HG03135 (cell line): ENCODE measurements around the gene TRIP4.
"Not testable (repeated sequence)": the region's sequence is repeated elsewhere in the genome, so short reads cannot be mapped to it uniquely, and the experiment has no call there.

ENCODE experiments used
- ATAC-seq: cut with Tn5 transposase; IDR thresholded peaks from one replicate; pipeline ENCODE4 v1.9.1; 2021; ENCODE audit warnings: mild to moderate bottlenecking, moderate library complexity; ENCODE audit not compliant: unreplicated experiment

The TRIP4 gene

DNA sequence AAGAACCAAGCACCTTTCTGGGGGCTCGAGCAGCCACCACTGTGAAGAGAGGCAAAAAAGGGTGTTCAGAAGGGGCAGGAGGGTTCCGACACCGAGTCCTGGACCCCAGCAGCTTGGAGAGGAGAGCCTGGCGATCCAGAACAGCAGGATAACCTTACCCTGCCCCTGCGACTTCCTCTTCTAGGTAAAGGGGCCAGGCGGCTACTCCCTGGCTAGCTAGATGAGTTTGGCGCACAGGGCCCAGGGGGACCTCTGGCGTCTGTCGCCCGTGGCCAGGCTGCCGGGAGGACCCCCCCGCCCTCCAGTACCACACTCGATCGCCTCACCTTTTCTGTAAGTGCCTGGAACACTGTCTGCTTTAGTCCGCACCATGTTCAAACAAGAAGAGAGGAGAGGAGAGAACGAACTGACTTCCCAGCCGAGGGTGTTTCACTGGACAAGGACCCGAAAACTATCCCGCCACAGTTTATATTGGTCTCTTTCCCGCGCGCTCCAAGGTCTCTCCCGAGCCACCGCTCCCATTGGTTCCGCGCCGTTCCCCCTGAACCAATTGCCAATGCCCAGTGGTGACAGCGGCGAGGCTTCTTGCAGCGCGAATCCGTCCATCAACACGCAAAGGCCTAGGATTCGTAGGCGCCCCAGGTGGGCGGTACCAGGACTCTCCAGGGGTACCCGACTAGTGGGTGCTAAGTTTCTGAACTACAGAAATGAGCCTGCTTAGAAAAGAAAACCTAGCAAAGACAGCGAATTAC is 6.5 kb upstream of the TRIP4 start, which contains the start of gene PCLAF:
Gene PCLAF (minus strand): TSS at position 442 of the 752 bp plus-strand sequence. CDS start 70 bp downstream, at position 372.
- ATAC-seq: peak; percentile 97

- no peak for ATAC-seq
These were observed 3.9 kb upstream of the TRIP4 start for GRCh38 chr15:64383760-64384159.

DNA sequence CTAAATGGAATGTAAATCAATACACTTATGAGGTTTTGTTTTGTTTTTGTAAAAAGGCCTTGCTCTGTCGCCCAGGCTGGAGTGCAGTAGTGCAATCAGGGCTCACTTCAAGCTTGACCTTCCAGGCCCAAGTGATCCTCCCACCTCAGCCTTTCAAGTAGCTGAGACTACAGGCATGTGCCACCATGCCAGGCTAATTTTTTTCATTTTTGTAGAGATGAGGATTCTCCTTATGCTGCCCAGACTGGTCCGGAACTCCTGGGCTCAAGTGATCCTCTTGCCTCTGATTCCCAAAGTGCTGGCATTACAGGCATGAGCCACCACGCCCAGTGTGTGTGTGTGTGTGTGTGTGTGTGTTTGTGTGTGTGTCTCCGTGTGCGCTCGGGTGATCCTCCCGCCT is 1.3 kb upstream of the TRIP4 start:
- no peak for ATAC-seq

DNA sequence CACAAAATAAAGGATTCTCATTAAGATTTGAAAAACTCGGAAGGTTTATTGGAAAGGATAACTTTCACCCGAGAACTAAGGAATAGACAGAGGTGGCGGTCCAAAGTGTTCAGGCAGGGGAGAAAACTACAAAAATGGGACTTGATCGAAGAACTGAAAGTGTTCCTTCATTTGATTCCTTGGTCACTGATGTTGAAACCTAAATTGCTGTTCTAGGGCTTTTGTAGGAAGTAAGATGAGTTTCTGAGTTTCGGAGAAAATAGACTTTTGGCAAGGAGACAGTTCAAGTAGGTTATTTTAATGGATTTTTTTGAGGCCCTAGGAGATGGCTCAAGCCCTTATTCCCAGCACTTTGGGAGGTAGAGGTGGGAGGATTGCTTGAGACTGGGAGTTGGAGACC is 1.4 kb downstream of the TRIP4 start:
- no peak for ATAC-seq

DNA sequence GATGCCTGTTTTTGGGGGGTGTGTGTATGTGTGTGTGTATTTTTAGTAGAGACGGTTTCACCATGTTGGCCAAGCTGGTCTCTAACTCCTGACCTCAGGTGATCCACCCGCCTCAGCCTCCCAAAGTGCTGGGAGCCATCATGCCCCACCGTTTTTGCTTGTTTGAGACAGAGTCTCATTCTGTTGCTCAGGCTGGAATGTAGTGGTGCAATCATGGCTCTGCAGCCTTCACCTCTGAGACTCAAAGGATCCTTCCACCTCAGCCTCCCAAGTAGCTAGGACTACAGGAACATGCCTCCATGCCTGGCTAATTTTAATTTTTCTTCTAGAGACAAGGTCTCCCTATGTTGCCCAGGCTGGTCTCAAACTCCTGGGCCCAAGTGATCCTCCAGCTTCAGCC is 4.8 kb downstream of the TRIP4 start:
- ATAC-seq: not testable (repeated sequence)

- ATAC-seq: no peak
These were observed 9.2 kb downstream of the TRIP4 start for GRCh38 chr15:64396789-64397188.

DNA sequence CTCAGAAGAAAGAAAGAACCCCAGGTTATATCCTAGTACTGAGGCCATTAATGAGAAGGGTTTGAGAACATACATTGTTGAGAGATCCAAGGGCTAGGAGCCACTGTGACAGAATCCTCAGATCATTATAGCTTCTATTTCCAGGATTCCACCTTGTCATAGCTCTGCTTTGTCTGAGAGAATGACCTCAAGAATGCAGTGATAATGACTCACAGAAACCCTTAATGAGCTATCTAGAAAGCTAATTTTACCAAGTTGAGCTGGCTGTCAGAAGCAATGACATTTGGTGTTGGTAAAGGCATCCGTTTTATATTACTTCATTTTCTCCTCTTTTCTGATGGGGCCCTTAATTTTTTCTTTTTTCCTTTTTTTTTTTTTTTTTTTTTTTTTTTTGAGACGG is 10.9 kb downstream of the TRIP4 start:
- no peak for ATAC-seq

DNA sequence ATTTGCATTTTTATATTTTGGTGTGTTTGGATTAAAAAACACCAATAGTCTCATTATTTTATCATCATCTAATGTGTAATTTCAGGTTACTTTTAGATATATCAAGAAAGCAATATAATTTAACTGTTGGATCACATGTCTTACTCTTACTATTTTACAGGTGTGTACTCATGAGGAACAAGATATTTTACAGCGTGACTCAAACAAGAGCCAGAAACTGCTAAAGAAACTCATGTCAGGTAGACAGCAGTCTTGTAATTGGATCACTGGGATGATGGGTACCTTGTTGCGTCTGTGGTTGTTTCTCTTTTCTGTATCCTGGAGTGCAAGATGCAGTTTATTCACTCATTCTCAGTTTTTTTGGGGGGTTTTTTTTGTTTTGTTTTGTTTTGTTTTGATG is 12.9 kb downstream of the TRIP4 start:
- no peak for ATAC-seq

GRCh38 chr15:64412216-64412615 is 24.6 kb downstream of the TRIP4 start:
- ATAC-seq: no peak

GRCh38 chr15:64422697-64423096 is 35.1 kb downstream of the TRIP4 start:
- no peak for ATAC-seq

DNA sequence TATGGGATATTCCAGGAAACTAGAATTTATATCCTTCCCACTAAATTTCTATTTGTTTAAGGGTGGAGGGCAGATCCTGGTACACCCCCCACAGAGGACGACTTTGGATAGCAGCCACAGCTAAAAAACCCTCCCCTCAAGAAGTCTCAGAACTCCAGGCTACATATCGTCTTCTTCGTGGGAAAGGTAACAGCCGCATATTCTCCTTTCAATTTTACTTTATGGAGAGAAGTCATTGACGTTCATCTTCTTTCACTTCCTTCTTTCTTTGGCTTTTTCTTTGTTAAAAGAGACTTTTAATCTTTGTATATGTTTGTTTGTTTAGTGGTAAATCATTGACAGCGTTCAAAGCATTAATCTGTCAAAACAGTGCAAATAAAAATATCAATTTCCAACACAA is 36.3 kb downstream of the TRIP4 start:
- no peak for ATAC-seq

GRCh38 chr15:64425221-64425620 is 37.6 kb downstream of the TRIP4 start:
- no peak for ATAC-seq

DNA sequence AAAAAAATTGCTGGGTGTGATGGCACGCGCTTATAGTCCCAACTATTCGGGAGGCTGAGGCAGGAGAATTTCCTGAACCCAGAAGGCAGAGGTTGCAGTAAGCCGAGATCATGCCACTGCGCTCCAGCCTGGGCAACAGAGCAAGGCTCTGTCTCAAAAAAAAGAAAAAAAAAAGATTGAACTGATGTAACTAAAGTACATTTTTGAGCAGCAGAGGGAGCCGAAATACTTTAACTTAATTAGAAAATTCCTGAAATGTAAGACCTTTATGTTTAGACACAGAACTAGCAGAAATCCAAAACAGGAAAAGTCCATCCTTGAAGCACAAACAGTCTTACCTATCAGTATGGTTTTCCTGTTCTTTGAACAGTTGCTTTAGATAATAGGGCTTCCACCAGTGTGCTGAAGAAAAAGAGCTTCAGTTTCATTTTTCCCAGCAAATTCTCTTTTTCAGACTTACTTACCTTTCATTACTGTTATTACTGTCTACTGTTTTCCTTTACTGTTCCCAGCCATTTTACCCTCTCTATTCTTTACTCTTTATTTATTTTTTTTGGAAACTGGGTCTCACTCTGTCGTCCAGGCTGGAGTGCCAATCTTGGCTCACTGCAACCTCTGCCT is 39.3 kb downstream of the TRIP4 start:
- ATAC-seq: no peak

DNA sequence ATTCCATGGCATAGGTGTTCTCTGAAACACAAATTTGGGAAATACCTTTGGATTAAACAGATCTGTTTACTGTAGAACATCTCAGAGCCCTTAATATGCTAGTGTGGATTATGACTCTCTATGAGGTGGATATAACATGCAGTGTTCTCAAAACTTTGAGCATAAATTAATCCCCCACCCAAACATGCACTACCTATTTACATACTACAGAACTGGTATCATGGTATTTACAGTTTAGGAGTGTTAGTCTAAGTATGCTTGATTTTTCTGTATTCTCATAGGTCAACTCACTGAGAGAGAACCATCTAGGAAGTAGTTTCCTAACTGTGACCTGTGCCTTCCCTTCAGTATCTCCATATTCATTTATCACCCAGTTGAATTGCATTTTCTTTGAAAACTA is 41.8 kb downstream of the TRIP4 start:
- ATAC-seq: no peak

DNA sequence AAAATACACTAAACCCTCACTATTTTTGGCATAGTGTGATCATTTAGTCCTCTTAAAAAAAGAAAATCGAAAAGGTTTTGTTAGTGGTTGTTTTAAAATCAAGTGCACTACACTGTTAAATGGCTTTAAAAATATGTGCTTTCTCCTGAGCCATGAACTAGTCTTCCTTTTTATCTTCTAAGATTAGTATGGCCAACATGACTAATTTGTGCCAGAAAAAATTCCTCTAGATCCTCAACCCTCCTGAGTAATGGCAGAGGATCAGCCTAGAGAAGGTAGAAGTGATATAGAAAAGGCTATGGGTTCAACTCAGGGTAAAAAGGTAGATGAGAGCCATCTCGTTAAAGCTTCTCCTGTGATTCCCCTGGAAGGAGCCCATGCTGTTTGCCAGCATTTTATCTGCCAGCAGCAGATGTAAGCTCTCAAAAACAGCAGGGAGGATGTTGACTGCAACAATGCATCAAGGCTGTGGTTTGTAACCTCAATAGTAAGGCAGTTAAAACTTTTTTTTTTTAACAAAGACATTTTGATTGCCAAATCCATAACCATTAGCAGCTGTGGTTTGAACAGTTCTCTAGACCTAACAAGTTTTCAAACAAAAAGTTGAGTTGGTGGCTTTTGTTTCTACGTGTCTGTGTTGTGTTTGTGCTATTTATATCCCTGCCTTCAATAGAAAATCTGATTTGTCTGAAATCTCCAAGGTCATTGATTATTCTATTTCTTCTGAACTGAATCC is 42.5 kb downstream of the TRIP4 start:
- no peak for ATAC-seq

DNA sequence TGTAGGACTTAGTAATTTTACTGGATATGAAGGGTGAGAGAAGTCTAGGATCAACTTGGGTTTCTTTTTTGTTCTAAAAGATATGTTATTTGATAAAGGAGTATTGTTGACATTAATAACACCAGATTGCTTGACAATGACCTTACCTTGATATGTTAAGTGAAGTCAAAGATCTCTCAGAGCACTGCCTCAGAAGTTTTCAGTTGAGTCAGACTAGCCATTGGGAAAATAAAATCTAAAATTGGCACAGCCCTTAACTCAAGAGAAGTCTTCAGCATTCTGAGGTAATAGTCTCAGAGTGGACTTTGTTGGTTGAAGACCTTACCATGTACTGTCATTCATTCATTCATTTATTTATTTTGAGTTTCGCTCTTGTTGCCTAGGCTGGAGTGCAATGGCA is 50.3 kb downstream of the TRIP4 start:
- no peak for ATAC-seq

GRCh38 chr15:64438653-64439447 is 51.2 kb downstream of the TRIP4 start:
- ATAC-seq: no peak

GRCh38 chr15:64441852-64442251 is 54.2 kb downstream of the TRIP4 start:
- ATAC-seq: no peak

- ATAC-seq: no peak
These were observed 55.4 kb downstream of the TRIP4 start for GRCh38 chr15:64443016-64443415.

DNA sequence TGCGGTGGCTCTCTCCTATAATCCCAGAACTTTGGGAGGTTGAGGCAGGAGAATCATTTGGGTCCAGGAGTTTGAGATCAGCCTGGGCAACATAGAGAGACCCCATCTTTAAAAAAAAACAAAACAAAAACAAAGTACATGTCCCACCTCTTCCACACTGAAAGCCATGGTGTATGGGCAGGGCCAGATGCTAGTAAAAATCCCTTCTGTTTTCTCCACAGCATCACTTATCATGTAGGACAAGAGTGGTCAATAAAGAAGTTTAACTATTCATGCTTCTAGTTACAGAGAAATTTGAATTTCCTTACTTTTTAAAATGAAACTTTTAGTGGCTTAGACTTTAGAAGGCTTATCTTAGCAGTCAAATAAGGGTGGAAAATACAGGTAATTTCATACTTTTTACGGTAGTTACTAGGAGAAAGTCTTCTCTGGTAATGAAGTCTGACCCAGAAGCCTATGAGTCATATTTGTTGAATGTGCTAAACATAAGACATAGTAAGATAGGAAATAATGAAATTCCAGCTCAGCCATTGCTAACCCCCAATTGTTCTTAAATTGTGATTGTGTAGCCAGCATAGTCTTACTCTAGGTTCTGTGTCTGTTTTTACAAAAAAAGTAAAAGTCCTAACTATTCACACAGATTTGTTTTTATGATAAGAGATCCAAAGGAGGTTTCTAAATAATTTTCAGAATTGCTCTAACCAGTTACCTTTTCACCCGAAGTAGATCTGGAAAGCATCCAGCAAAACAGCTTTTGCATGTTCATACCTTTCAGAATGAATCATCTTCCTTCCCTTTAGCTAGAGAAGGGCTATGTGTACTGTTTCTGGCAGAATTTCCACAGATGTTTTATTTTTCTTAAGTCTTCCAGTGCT is 56.3 kb downstream of the TRIP4 start:
- peak; percentile 58 for ATAC-seq
